Lower lobe of right lung (tissue), 2 donors: ENCODE measurements around the gene SEC24C. TPM values are rescaled to one million over a fixed set of nuclear protein-coding genes. Genes with fewer than 3 reads are reported as not detected.
A peak's percentile ranks its signal among the peaks of the same experiment; 100 is the strongest.

Source experiments
- ATAC-seq, 2 donors: fragments of 200-7000 bp; cut with Tn5 transposase; one replicate each; pipeline ENCODE4 v1.9.1; 2020 to 2022; ENCODE audit warnings: mild to moderate bottlenecking in 2 of 2, moderate library complexity in 2 of 2
- DNase-seq: peaks from one replicate; pipeline ENCODE4 v3.0.0-alpha.2; 2020
- H3K27ac ChIP-seq: fragments of 200-600 bp; one replicate; pipeline ENCODE4 v1.8.0; 2022
- H3K27me3 ChIP-seq: fragments of 200-600 bp; one replicate; pipeline ENCODE4 v1.8.0; 2022; ENCODE audit warnings: low read depth
- H3K36me3 ChIP-seq: fragments of 200-600 bp; one replicate; pipeline ENCODE4 v1.8.0; 2022; ENCODE audit warnings: mild to moderate bottlenecking
- H3K4me1 ChIP-seq: fragments of 200-600 bp; one replicate; pipeline ENCODE4 v1.8.0; 2022
- H3K4me3 ChIP-seq: fragments of 200-600 bp; one replicate; pipeline ENCODE4 v1.8.0; 2022; ENCODE audit warnings: mild to moderate bottlenecking
- H3K9me3 ChIP-seq: fragments of 200-600 bp; one replicate; pipeline ENCODE4 v1.8.0; 2022
- intact Hi-C: fragments of 100-400 bp; cut with DNase I; formaldehyde crosslinking; loops from one replicate; pipeline ENCODE4 v1.11.0; 2022
- total RNA-seq: library from RNA; stranded (reverse); fragmentation: NEBNext Ultra II Directional; extraction: Animal tissue kit (Norgen Biotek cat#: 25700); gene quantifications from one replicate; pipeline ENCODE4 v1.2.1, GENCODE V29; 2021
- TF ChIP-seq, protein P1 (sequence below): fragments of 200-600 bp; IDR thresholded peaks from one replicate; pipeline ENCODE4 v1.8.0; 2022; ENCODE audit warnings: antibody characterized with exemption, mild to moderate bottlenecking
- donor health status: DM: no; HTN: yes; CAD: no; lungs with severe emphysema.

SEC24C gene
- total RNA-seq, 1 donor from 2014 or later = 71.4 TPM

GRCh38 chr10:73750819-73751218 lies 6.6 kb downstream of the SEC24C start:
- Histone ChIP-seq H3K9me3 (no peaks in the 10 kb centered on the region), H3K27ac (no peak overlapping the region), H3K36me3 (peaks cover 98% of the 10 kb centered on the region), H3K4me1 (peaks cover 35% of the 10 kb centered on the region), H3K4me3 (no peak overlapping the region), H3K27me3 (no peaks in the 10 kb centered on the region)
- intact Hi-C loops = no loop called here
- ATAC-seq (no peak), DNase-seq (no peak)
- TF ChIP-seq, protein P1, sequence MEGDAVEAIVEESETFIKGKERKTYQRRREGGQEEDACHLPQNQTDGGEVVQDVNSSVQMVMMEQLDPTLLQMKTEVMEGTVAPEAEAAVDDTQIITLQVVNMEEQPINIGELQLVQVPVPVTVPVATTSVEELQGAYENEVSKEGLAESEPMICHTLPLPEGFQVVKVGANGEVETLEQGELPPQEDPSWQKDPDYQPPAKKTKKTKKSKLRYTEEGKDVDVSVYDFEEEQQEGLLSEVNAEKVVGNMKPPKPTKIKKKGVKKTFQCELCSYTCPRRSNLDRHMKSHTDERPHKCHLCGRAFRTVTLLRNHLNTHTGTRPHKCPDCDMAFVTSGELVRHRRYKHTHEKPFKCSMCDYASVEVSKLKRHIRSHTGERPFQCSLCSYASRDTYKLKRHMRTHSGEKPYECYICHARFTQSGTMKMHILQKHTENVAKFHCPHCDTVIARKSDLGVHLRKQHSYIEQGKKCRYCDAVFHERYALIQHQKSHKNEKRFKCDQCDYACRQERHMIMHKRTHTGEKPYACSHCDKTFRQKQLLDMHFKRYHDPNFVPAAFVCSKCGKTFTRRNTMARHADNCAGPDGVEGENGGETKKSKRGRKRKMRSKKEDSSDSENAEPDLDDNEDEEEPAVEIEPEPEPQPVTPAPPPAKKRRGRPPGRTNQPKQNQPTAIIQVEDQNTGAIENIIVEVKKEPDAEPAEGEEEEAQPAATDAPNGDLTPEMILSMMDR = no peak

- Histone ChIP-seq H3K9me3 (no peaks in the 10 kb centered on the region), H3K27ac (no peak overlapping the region), H3K27me3 (no peaks in the 10 kb centered on the region), H3K36me3 (peaks cover 81% of the 10 kb centered on the region), H3K4me1 (peaks cover 17% of the 10 kb centered on the region), H3K4me3 (no peak overlapping the region)
- intact Hi-C loops = no loop called here
- TF ChIP-seq, protein P1 = no peak
- DNase-seq (no peak), ATAC-seq (no peak)
Measured at GRCh38 chr10:73756183-73756582, 12.0 kb downstream of the SEC24C start.

- Histone ChIP-seq H3K4me3 (no peak overlapping the region), H3K36me3 (peaks cover 81% of the 10 kb centered on the region), H3K27me3 (no peaks in the 10 kb centered on the region), H3K27ac (peak overlapping the region; percentile 77), H3K9me3 (no peaks in the 10 kb centered on the region), H3K4me1 (peaks cover 17% of the 10 kb centered on the region)
- DNase-seq (no peak), ATAC-seq (peak; percentile 54 to 69)
- intact Hi-C loops = no loop called here
- TF ChIP-seq, protein P1 = no peak
Measured at GRCh38 chr10:73758704-73759511, 14.7 kb downstream of the SEC24C start.

- Histone ChIP-seq H3K4me3 (no peak overlapping the region), H3K9me3 (no peaks in the 10 kb centered on the region), H3K27me3 (no peaks in the 10 kb centered on the region), H3K4me1 (peaks cover 17% of the 10 kb centered on the region), H3K27ac (peak overlapping the region; percentile 77), H3K36me3 (peaks cover 81% of the 10 kb centered on the region)
- peak; percentile 84 for DNase-seq
- ATAC-seq = peak; percentile 96 to 97
- TF ChIP-seq, protein P1 = no peak
- intact Hi-C loops = no loop called here
Measured at GRCh38 chr10:73759512-73760115, 15.4 kb downstream of the SEC24C start.

DNA sequence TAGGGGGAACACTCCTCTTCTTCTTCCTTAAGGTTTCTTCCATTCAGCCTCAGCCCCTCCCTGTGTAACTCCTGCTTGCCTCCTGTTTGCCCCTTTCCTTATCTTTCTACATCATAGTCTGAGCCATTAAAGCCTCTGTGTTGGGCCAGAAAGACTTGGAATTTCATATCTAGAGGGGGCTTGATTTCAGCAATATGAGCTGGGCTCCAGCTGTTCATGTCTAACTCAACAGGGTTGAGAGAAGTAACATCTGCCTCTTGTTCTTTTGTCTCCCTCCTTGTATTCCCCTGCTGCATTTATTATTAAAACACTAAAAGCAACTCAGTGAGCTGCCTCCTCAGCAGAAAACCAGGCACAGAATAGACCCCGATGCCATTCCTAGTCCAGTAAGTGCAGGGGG lies 17.6 kb downstream of the SEC24C start:
- TF ChIP-seq, protein P1 = no peak
- no peak for DNase-seq
- intact Hi-C loops = no loop called here
- H3K27ac ChIP-seq = no peak overlapping the region
- no peaks in the 10 kb centered on the region for H3K9me3 ChIP-seq
- H3K4me1 ChIP-seq = peaks cover 17% of the 10 kb centered on the region
- H3K4me3 ChIP-seq = no peak overlapping the region
- H3K36me3 ChIP-seq = peaks cover 81% of the 10 kb centered on the region
- ATAC-seq = no peak
- H3K27me3 ChIP-seq = no peaks in the 10 kb centered on the region
